GM21360 (cell line): ENCODE measurements around the gene ST3GAL4.

ENCODE experiments used
- ATAC-seq: cut with Tn5 transposase; IDR thresholded peaks from one replicate; pipeline ENCODE4 v1.9.1; 2021; ENCODE audit warnings: mild to moderate bottlenecking, moderate library complexity; ENCODE audit not compliant: unreplicated experiment

Gene ST3GAL4

GRCh38 chr11:126405374-126405773 is 49.9 kb downstream of the ST3GAL4 start:
- no peak for ATAC-seq

- no peak for ATAC-seq
Measured at GRCh38 chr11:126405906-126406305, 50.4 kb downstream of the ST3GAL4 start.

- ATAC-seq, result no peak
Measured at GRCh38 chr11:126406368-126406767, 50.9 kb downstream of the ST3GAL4 start.

- ATAC-seq, result no peak
Measured at GRCh38 chr11:126407101-126407521, 51.6 kb downstream of the ST3GAL4 start.

GRCh38 chr11:126407682-126408288 is 52.3 kb downstream of the ST3GAL4 start:
- ATAC-seq, result no peak

- no peak for ATAC-seq
Measured at GRCh38 chr11:126408496-126408895, 53.0 kb downstream of the ST3GAL4 start.

GRCh38 chr11:126408901-126409619 is 53.6 kb downstream of the ST3GAL4 start:
- ATAC-seq, result no peak

GRCh38 chr11:126409620-126409985 is 54.1 kb downstream of the ST3GAL4 start:
- no peak for ATAC-seq

GRCh38 chr11:126410649-126411048 is 55.2 kb downstream of the ST3GAL4 start:
- ATAC-seq, result no peak

- ATAC-seq, result no peak
Measured at GRCh38 chr11:126411971-126412381, 56.5 kb downstream of the ST3GAL4 start.

- ATAC-seq, result no peak
Measured at GRCh38 chr11:126413426-126413825, 57.9 kb downstream of the ST3GAL4 start.

GRCh38 chr11:126413843-126414405 is 58.4 kb downstream of the ST3GAL4 start:
- no peak for ATAC-seq

- no peak for ATAC-seq
Measured at GRCh38 chr11:126414615-126415014, 59.1 kb downstream of the ST3GAL4 start.

- ATAC-seq, result no peak
Measured at GRCh38 chr11:126415128-126415527, 59.6 kb downstream of the ST3GAL4 start.

GRCh38 chr11:126415669-126416420 is 60.4 kb downstream of the ST3GAL4 start:
- no peak for ATAC-seq

- peak; percentile 66 for ATAC-seq
Measured at GRCh38 chr11:126416542-126417090, 61.1 kb downstream of the ST3GAL4 start.

- ATAC-seq, result no peak
Measured at GRCh38 chr11:126417091-126417862, 61.8 kb downstream of the ST3GAL4 start.

GRCh38 chr11:126418887-126419286 is 63.4 kb downstream of the ST3GAL4 start:
- ATAC-seq, result no peak

- ATAC-seq, result peak; percentile 77
Measured at GRCh38 chr11:126419801-126420697, 64.6 kb downstream of the ST3GAL4 start.
